ENCODE measurements around the gene CREBBP. TPM values are rescaled to one million over a fixed set of nuclear protein-coding genes. Genes with fewer than 3 reads are reported as not detected.

CREBBP gene
- total RNA-seq, 4 donors from 2014 or later: 48.2 to 112 (median 74.9) TPM

GRCh38 chr16:3879887-3880564 is 487 bp downstream of the CREBBP start:
- Histone ChIP-seq H3K27me3 (no peaks in the 10 kb centered on the region), H3K4me1 (peaks cover 38 to 48% (median 46%) of the 10 kb centered on the region in 4 donors), H3K27ac (replicated peaks in 1 of 4) (peak overlapping the region; percentile 84 to 92 (median 88)), H3K36me3 (no peaks in the 10 kb centered on the region), H3K4me3 (peak overlapping the region; percentile 72 to 91 (median 87)), H3K9me3 (no peaks in the 10 kb centered on the region)
- no CpG with 5 or more reads among the region's 117 CpGs for WGBS
- DNase-seq (ENCODE audit: extremely low spot score): no peak
- intact Hi-C loops (cut with DNase I): loop anchor here (2.0 to 5.0 kb wide), 2 partner anchors 108 to 189 kb away; no protein-coding TSS in a partner anchor
- no peak for TF ChIP-seq POLR2A (IDR thresholded peaks at IDR 0.05; ENCODE audit: low read depth)
- peak in 2 of 3 experiments; percentile 35 to 42 for TF ChIP-seq CTCF (IDR thresholded peaks at IDR 0.05)

GRCh38 chr16:3879258-3879886 is 1.1 kb downstream of the CREBBP start:
- H3K9me3 ChIP-seq: no peaks in the 10 kb centered on the region
- H3K4me1 ChIP-seq: peaks cover 45 to 55% (median 52%) of the 10 kb centered on the region in 4 donors
- WGBS: 0% methylated on average over 14 of the region's 50 CpGs
- H3K27ac ChIP-seq (replicated peaks in 1 of 4): peak overlapping the region; percentile 75 to 92 (median 82)
- peak overlapping the region; percentile 72 to 91 (median 87) for H3K4me3 ChIP-seq
- DNase-seq (ENCODE audit: extremely low spot score): no peak
- TF ChIP-seq CTCF (IDR thresholded peaks at IDR 0.05): peak in 1 of 3 experiments; percentile 4
- TF ChIP-seq EP300 (IDR thresholded peaks at IDR 0.05): no peak
- H3K27me3 ChIP-seq: no peaks in the 10 kb centered on the region
- H3K36me3 ChIP-seq: no peaks in the 10 kb centered on the region
- intact Hi-C loops (cut with DNase I): loop anchor here (5.0 kb wide), 1 partner anchor 107 kb away; no protein-coding TSS in a partner anchor

DNA sequence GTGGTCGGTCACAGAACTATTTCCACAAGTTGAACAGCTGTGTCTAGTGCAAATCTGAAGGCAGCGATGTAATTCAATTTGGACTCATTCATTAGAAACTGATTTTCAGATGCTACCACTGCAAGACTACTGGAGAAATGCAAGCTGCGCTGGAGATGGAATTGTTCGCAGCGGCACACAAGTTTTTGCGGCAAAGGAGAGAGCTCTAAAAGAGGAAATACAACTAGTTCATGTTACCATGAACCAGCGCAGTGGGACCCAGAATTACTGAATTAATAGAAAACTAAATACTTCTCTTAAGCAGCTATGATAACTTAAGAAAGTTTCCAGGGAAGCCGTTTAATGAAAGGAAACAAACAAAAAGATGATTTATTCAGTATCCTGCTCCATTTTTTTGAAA is 1.9 kb downstream of the CREBBP start:
- H3K27ac ChIP-seq (replicated peaks in 1 of 4): no peak overlapping the region
- 4% methylated on average over 8 of the region's 8 CpGs for WGBS
- peak overlapping the region; percentile 72 to 91 (median 87) for H3K4me3 ChIP-seq
- H3K36me3 ChIP-seq: no peaks in the 10 kb centered on the region
- H3K4me1 ChIP-seq: peaks cover 52 to 62% (median 60%) of the 10 kb centered on the region in 4 donors
- no peak for DNase-seq (ENCODE audit: extremely low spot score)
- H3K27me3 ChIP-seq: no peaks in the 10 kb centered on the region
- intact Hi-C loops (cut with DNase I): loop anchor here (5.0 kb wide), 1 partner anchor 106 kb away; no protein-coding TSS in a partner anchor
- no peak for TF ChIP-seq POLR2AphosphoS5 (IDR thresholded peaks at IDR 0.05)
- TF ChIP-seq POLR2A (IDR thresholded peaks at IDR 0.05; ENCODE audit: low read depth): no peak
- TF ChIP-seq EP300 (IDR thresholded peaks at IDR 0.05): no peak
- TF ChIP-seq CTCF (IDR thresholded peaks at IDR 0.05): no peak
- H3K9me3 ChIP-seq: no peaks in the 10 kb centered on the region

GRCh38 chr16:3876695-3877094 is 3.8 kb downstream of the CREBBP start:
- Histone ChIP-seq H3K36me3 (no peaks in the 10 kb centered on the region), H3K9me3 (no peaks in the 10 kb centered on the region), H3K27me3 (no peaks in the 10 kb centered on the region), H3K27ac (replicated peaks in 1 of 4) (peak overlapping the region in 2 of 4 donors; percentile 24 to 37), H3K4me3 (peak overlapping the region; percentile 16 to 86 (median 24)), H3K4me1 (peaks cover 71 to 81% (median 79%) of the 10 kb centered on the region in 4 donors)
- intact Hi-C loops (cut with DNase I): loop anchor here (5.0 kb wide), 1 partner anchor 104 kb away; no protein-coding TSS in a partner anchor
- DNase-seq (ENCODE audit: extremely low spot score): no peak
- TF ChIP-seq POLR2A (IDR thresholded peaks at IDR 0.05; ENCODE audit: low read depth): no peak
- no peak for TF ChIP-seq CTCF (IDR thresholded peaks at IDR 0.05)
- TF ChIP-seq EP300 (IDR thresholded peaks at IDR 0.05): no peak
- no peak for TF ChIP-seq POLR2AphosphoS5 (IDR thresholded peaks at IDR 0.05)
- 36% methylated on average over 6 of the region's 6 CpGs for WGBS
